Endothelial cell of umbilical vein (primary cell): ENCODE data around the gene SLC28A1. TPM values are rescaled to one million over a fixed set of nuclear protein-coding genes. Genes with fewer than 3 reads are reported as not detected.

Experiments used
- BruUV-seq: library from RNA; stranded (reverse); fragments of 400-500 nt; replicated peaks from 2 replicates; lab custom pipeline; 2021; lab: Mats Ljungman, UMichigan
- CTCF ChIA-PET: fragments of 300-600, 350-600 bp; sonication (Branson Sonifier 250); formaldehyde crosslinking; loops from one replicate; lab custom pipeline; 2021; ENCODE audit warnings: antibody characterized with exemption, inconsistent platforms; lab: Charles Lee
- POLR2A ChIA-PET: fragments of 300-600, 350-600 bp; sonication (Branson Sonifier 250); formaldehyde crosslinking; loops from one replicate; lab custom pipeline; 2021; ENCODE audit warnings: antibody characterized with exemption, inconsistent platforms; lab: Charles Lee
- DNase-seq: peaks from one replicate; pipeline ENCODE4 v3.0.0-alpha.2; 2011; ENCODE audit warnings: low read depth, low spot score
- FAIRE-seq: peaks from 2 replicates; lab custom pipeline; 2011; peaks lifted over from hg19 to GRCh38; lab: Jason Lieb, UNC
- H2AFZ ChIP-seq: 2 replicates; pipeline ENCODE4 v1.6.0; 2012; ENCODE audit warnings: low read depth, low read length, control low read depth, inconsistent platforms
- H3K27ac ChIP-seq: 2 replicates; pipeline ENCODE4 v1.5.1; 2011; ENCODE audit warnings: low read depth, mild to moderate bottlenecking, control low read depth, low read length, moderate library complexity; ENCODE audit not compliant: insufficient read depth
- H3K27me3 ChIP-seq, 2 experiments: 2 replicates each; pipeline versions ENCODE4 v1.6.0 to v1.6.1; 2011; ENCODE audit warnings: low read length in 2 of 2, mixed read lengths in 1 of 2; ENCODE audit not compliant: control insufficient read depth in 2 of 2, insufficient read depth in 2 of 2
- H3K36me3 ChIP-seq, 2 experiments: 2 replicates in 1 of 2; 3 replicates in 1 of 2; pipeline ENCODE4 v1.5.1; 2011; ENCODE audit warnings: low read length in 2 of 2, mild to moderate bottlenecking in 1 of 2, moderate library complexity in 1 of 2; ENCODE audit not compliant: control insufficient read depth in 2 of 2, insufficient read depth in 2 of 2; ENCODE audit errors: extremely low read depth in 1 of 2
- H3K4me1 ChIP-seq: 3 replicates; pipeline ENCODE4 v1.5.1; 2011; ENCODE audit warnings: mild to moderate bottlenecking, low read length; ENCODE audit not compliant: control insufficient read depth, insufficient read depth; ENCODE audit errors: extremely low read depth
- H3K4me2 ChIP-seq: 2 replicates; pipeline ENCODE4 v1.6.1; 2011; ENCODE audit warnings: low read length, control low read depth, mixed read lengths; ENCODE audit not compliant: insufficient read depth
- H3K4me3 ChIP-seq, 3 experiments: fragments of 200-600 bp in 1 of 3; sonication (generic), shearing (Covaris generic) in 1 of 3; replicated peaks in 1 of 3; 2 replicates each; pipeline ENCODE4 v1.5.1; 2011 to 2016; ENCODE audit warnings: control low read depth in 3 of 3, low read length in 3 of 3, mild to moderate bottlenecking in 2 of 3, inconsistent platforms in 1 of 3, low read depth in 1 of 3, moderate library complexity in 1 of 3; ENCODE audit not compliant: insufficient read depth in 1 of 3
- H3K79me2 ChIP-seq: 2 replicates; pipeline ENCODE4 v1.6.0; 2012; ENCODE audit warnings: low read length, inconsistent platforms; ENCODE audit not compliant: control insufficient read depth, insufficient read depth
- H3K9ac ChIP-seq: replicated peaks from 2 replicates; pipeline ENCODE3; 2011; ENCODE audit warnings: low read length, control low read depth; ENCODE audit not compliant: insufficient read depth; ENCODE audit errors: extremely low read depth
- H3K9me1 ChIP-seq: replicated peaks from 3 replicates; pipeline ENCODE4 v1.6.0; 2011; ENCODE audit warnings: mild to moderate bottlenecking, low read length; ENCODE audit not compliant: control insufficient read depth, insufficient read depth; ENCODE audit errors: extremely low read depth
- H3K9me3 ChIP-seq: replicated peaks from 2 replicates; pipeline ENCODE4 v1.5.1; 2012; ENCODE audit warnings: low read length, inconsistent platforms; ENCODE audit not compliant: control insufficient read depth, insufficient read depth
- H4K20me1 ChIP-seq: replicated peaks from 2 replicates; pipeline ENCODE3; 2011; ENCODE audit warnings: mild to moderate bottlenecking, low read length; ENCODE audit not compliant: control insufficient read depth, insufficient read depth; ENCODE audit errors: extremely low read depth
- CTCF ChIP-seq, 2 donors: IDR thresholded peaks; 1 replicate in 1 of 2; 2 replicates in 1 of 2; pipeline ENCODE4 v1.5.1; 2011; ENCODE audit warnings: low read length in 2 of 2, mild to moderate bottlenecking in 2 of 2, moderate library complexity in 2 of 2, control low read depth in 1 of 2, inconsistent platforms in 1 of 2, low read depth in 1 of 2; ENCODE audit not compliant: insufficient read depth in 1 of 2; ENCODE audit errors: extremely low read depth in 1 of 2
- EZH2 ChIP-seq: IDR thresholded peaks from 2 replicates; pipeline ENCODE4 v1.6.1; 2012; ENCODE audit warnings: borderline replicate concordance, low read depth, mild to moderate bottlenecking, moderate library complexity, low read length, inconsistent platforms; ENCODE audit not compliant: severe bottlenecking
- FOS ChIP-seq: IDR thresholded peaks from 2 replicates; pipeline ENCODE4 v1.6.1; 2011; ENCODE audit warnings: mild to moderate bottlenecking, low read length, moderate library complexity, borderline replicate concordance; ENCODE audit not compliant: insufficient read depth
- GATA2 ChIP-seq: IDR thresholded peaks from 2 replicates; pipeline ENCODE4 v1.7.0; 2011; ENCODE audit warnings: low read depth, mild to moderate bottlenecking, moderate library complexity, mixed read lengths, low read length; ENCODE audit not compliant: insufficient read length, insufficient read depth
- JUN ChIP-seq: IDR thresholded peaks from 2 replicates; pipeline ENCODE4 v1.6.1; 2011; ENCODE audit warnings: borderline replicate concordance, low read depth; ENCODE audit not compliant: insufficient read length, insufficient read depth
- MAX ChIP-seq: IDR thresholded peaks from 2 replicates; pipeline ENCODE4 v1.6.1; 2011; ENCODE audit not compliant: insufficient read depth, insufficient read length
- POLR2AphosphoS5 ChIP-seq: IDR thresholded peaks from 2 replicates; pipeline ENCODE4 v1.6.1; 2012; ENCODE audit warnings: low read depth, mild to moderate bottlenecking, control low read depth, low read length, moderate library complexity; ENCODE audit not compliant: insufficient read depth
- dilution Hi-C: fragments of 300-500 bp; cut with MboI; formaldehyde crosslinking; loops from one replicate; pipeline ENCODE4 v1.15.0; 2019; ENCODE audit warnings: low sequenced_read_pairs; ENCODE audit not compliant: extremely low pct_ligation_motif_present
- intact Hi-C: fragments of 100-400 bp; cut with micrococcal nuclease; formaldehyde crosslinking; loops from one replicate; pipeline ENCODE4 v1.10.0; 2022
- polyA plus RNA-seq, 4 experiments: library from polyadenylated mRNA; depleted of rRNA in 3 of 4; stranded (reverse) in 3 of 4; unstranded in 1 of 4; fragments of >200 nt; gene quantifications; 2 replicates each; pipeline versions ENCODE4 v1.2.1 to v1.2.3, GENCODE V29; 2011 to 2012; ENCODE audit warnings: missing spikeins in 1 of 4
- total RNA-seq: library from RNA; stranded (reverse); gene quantifications from 2 replicates; pipeline ENCODE4 v1.2.3, GENCODE V29; 2021

Gene SLC28A1
- total and polyA plus RNA-seq, 2 donors (not counting 3 experiments of a cell fraction or from before 2014, with no cell fraction given): not detected

GRCh38 chr15:84968301-84968700 is 83.8 kb downstream of the SLC28A1 start:
- no peak for FAIRE-seq
- Histone ChIP-seq H3K4me2 (no peak overlapping the region), H3K27ac (no peak overlapping the region), H3K4me1 (no peaks in the 10 kb centered on the region), H3K4me3 (no peak overlapping the region), H3K36me3 (no peaks in the 10 kb centered on the region), H2AFZ (no peak overlapping the region), H3K27me3 (peaks cover 0 to 5% of the 10 kb centered on the region in 2 experiments), H3K9ac (no peak overlapping the region), H4K20me1 (no peaks in the 10 kb centered on the region), H3K79me2 (no peaks in the 10 kb centered on the region), H3K9me3 (no peaks in the 10 kb centered on the region), H3K9me1 (no peaks in the 10 kb centered on the region)
- BruUV-seq: no TSS peak
- CTCF ChIA-PET: interaction anchor here (1.5 kb wide), 1 partner anchor 13 kb away, joined by 4 read pairs; no protein-coding TSS in a partner anchor
- dilution Hi-C loops: loop anchor here (25.0 kb wide), 1 partner anchor 131 kb away; no protein-coding TSS in a partner anchor
- intact Hi-C loops: no loop called here
- no peak for DNase-seq
- POLR2A ChIA-PET: no interaction called here
- TF ChIP-seq MAX: no peak
- no peak for TF ChIP-seq FOS
- TF ChIP-seq CTCF (IDR thresholded peaks at IDR 0.05; ENCODE audit: extremely low read depth in 1 of 2, insufficient read depth in 1 of 2, low read depth in 1 of 2, low read length in 2 of 2): no peak
- no peak for TF ChIP-seq GATA2
- no peak for TF ChIP-seq JUN
- TF ChIP-seq EZH2: no peak
- no peak for TF ChIP-seq POLR2AphosphoS5
